Ureter (tissue), 1 donor: ENCODE data around the gene MUC5AC. TPM values are rescaled to one million over a fixed set of nuclear protein-coding genes. Genes with fewer than 3 reads are reported as not detected.
"Not testable (repeated sequence)": the region's sequence is repeated elsewhere in the genome, so short reads cannot be mapped to it uniquely, and the experiment has no call there.

Source experiments
- DNase-seq: peaks from one replicate; pipeline ENCODE4 v3.0.0-alpha.2; 2020; ENCODE audit warnings: low spot score
- total RNA-seq: library from RNA; stranded (reverse); gene quantifications from one replicate; pipeline ENCODE4 v1.2.4, GENCODE V29; 2023
- donor health status: DM: yes; HTN: yes; CAD: no.

The MUC5AC gene
- total RNA-seq, 1 donor from 2014 or later, result not detected

DNA sequence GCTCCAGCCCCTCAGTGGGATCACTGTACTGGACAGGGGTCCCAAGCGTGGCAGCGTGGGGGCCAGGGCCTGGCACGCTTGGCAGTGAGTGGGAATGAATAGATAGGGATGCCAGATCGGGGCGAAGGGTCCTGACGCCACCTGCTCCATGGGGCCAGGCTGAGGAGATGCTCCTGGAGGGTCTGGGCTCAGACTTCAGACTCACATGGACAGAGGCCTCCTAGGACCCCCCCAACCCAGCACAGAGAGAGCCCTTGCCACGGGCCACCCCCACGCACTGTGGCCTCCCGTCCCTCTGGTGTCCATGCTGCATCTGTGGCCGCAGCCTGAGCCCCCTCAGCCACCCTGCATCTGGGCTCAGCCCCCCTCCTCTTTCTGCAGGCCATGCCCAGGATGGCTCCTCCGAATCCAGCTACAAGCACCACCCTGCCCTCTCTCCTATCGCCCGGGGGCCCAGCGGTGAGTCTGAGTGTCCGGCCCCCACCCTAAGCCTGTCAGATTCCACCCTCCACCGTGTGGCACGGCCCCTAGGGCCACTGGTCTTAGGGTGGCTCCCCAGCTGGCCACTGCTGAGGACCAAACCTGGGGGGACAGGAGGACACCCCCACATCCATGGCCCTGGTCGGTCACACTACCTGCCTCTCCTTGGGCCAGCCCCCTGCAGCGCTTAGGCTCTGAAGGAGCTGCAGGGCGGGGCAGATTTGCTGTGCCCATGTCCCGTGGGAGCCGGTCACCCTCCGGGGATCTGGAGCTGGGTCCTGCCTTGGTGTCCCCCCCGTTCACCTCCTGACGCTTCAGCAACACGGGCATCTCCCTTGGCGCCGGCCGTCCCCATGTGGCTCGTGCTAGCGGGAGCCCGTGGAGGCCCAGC is 2.7 kb downstream of the MUC5AC start:
- no peak for DNase-seq

GRCh38 chr11:1161410-1162137 is 3.8 kb downstream of the MUC5AC start:
- DNase-seq, result no peak

- DNase-seq, result no peak
These were observed 4.4 kb downstream of the MUC5AC start for GRCh38 chr11:1162138-1162475.

DNA sequence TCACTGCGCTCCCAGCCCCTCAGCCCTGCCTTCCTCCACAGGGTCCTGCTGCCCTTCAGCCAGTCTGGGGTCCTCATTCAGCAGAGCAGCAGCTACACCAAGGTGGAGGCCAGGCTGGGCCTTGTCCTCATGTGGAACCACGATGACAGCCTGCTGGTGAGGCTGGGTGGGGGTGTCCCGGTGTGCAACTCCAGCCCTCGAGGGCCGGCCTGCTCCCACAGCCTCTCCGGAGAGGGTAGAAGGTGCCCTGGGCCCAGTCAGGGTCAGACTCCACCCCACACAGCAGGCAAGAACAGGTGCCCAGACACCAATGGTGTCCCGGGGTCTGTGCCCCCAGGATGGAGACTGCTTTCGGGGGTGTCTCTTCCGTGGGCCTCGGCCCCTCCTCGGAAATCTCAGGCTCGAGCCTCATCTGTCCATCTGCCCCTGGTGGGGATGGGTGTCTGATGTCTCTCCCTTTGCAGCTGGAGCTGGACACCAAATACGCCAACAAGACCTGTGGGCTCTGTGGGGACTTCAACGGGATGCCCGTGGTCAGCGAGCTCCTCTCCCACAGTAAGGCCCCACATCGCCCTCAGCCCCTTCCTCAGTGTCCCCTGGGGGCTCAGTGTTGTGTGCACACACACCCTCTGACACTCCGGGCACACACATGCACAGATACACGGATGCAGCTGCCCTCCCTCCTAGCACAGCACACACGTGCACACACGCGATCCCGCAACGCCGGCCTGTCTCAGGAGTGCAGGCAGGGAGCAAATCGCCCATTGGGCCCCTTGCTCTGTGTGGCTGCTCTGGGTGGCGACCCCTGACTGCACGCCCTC is 4.9 kb downstream of the MUC5AC start:
- no peak for DNase-seq

DNA sequence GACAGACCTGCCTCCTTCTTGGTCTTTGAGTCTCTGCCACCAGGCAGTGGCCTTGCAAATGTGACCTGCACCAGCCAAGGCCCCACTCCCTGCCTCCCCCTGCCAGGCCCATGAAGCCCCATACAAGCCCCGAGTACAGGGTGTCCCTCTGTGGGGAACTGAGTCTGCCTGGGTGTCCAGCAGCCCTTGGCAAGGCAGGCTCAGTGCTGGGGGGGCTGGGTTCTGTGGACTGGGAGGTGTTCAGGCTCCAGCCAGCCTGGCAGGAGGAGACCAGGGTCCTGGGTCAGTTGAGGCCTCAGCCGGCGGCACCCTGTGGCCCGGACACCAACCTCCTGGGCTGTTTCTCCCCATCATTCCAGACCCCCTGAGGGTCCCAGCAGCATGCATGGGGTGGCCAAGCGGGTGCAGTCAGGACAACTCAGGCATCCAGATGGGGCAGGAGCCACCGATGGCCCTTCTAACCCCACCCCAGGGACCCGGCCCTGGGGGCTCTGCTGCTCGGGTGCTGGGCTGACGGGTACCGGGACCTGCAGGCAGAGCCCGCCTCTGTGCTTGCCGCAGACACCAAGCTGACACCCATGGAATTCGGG is 5.7 kb downstream of the MUC5AC start:
- DNase-seq, result no peak

DNA sequence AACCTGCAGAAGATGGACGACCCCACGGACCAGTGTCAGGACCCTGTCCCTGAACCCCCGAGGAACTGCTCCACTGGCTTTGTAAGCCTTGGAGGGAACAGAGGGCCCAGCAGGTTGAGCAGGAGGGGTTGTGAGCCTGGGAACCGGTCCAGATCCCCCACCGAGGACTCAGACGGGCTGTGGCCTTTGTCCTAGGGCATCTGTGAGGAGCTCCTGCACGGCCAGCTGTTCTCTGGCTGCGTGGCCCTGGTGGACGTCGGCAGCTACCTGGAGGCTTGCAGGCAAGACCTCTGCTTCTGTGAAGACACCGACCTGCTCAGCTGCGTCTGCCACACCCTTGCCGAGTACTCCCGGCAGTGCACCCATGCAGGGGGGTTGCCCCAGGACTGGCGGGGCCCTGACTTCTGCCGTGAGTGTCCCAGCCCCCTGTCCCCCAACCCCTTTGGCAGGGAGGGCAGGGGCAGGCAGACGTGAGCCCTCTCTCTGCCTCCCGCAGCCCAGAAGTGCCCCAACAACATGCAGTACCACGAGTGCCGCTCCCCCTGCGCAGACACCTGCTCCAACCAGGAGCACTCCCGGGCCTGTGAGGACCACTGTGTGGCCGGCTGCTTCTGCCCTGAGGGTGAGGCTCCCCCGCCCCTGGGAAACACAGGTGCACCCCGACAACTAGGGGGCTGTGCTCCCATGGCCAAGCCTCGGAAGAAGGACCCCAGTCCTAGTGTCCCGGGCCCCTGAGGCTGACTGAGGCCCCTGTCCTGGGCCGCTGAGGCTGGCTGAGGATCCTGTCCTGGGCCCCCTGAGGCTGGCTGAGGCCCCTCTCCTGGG is 6.4 kb downstream of the MUC5AC start:
- DNase-seq, result no peak

DNA sequence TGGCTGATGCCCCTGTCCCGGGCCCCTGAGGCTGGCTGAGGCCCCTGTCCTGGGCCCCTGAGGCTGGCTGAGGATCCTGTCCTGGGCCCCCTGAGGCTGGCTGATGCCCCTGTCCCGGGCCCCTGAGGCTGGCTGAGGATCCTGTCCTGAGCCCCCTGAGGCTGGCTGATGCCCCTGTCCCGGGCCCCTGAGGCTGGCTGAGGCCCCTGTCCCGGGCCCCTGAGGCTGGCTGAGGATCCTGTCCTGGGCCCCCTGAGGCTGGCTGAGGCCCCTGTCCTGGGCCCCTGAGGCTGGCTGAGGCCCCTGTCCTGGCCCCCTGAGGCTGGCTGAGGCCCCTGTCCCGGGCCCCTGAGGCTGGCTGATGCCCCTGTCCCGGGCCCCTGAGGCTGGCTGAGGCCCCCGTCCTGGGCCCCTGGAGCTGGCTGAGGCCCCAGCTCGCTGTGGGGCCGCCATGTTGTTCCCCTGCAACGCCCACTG is 7.1 kb downstream of the MUC5AC start:
- not testable (repeated sequence) for DNase-seq

- no peak for DNase-seq
These were observed 7.7 kb downstream of the MUC5AC start for GRCh38 chr11:1165256-1166041.

- no peak for DNase-seq
These were observed 9.5 kb downstream of the MUC5AC start for GRCh38 chr11:1167256-1167655.

GRCh38 chr11:1167751-1168231 is 10.0 kb downstream of the MUC5AC start:
- no peak for DNase-seq

- no peak for DNase-seq
These were observed 10.5 kb downstream of the MUC5AC start for GRCh38 chr11:1168256-1168655.

- no peak for DNase-seq
These were observed 11.0 kb downstream of the MUC5AC start for GRCh38 chr11:1168721-1169161.

DNA sequence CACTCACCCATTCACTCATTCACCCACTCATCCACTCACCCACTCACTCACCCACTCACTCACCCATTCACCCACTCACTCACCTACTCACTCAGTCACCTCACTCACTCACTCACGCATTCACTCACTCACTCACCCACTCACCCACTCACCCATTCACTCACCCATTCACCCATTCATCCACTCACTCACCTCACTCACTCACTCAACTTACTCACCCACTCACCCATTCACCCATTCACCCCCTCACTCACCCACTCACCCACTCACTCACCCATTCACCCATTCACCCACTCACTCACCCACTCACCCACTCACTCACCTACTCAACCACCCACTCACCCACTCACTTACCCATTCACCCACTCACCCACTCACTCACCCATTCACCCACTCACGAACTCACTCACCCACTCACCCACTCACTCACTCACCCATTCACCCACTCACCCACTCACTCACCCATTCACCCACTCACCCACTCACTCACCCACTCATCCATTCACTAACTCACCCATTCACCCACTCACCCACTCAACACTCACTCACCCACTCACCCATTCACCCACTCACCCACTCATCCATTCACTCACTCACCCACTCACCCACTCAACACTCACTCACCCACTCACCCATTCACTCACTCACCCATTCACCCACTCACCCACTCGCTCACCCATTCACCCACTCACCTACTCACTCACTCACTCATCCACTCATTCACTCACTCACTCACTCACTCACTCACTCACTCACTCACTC is 13.7 kb downstream of the MUC5AC start:
- no peak for DNase-seq

GRCh38 chr11:1171985-1172728 is 14.4 kb downstream of the MUC5AC start:
- no peak for DNase-seq

DNA sequence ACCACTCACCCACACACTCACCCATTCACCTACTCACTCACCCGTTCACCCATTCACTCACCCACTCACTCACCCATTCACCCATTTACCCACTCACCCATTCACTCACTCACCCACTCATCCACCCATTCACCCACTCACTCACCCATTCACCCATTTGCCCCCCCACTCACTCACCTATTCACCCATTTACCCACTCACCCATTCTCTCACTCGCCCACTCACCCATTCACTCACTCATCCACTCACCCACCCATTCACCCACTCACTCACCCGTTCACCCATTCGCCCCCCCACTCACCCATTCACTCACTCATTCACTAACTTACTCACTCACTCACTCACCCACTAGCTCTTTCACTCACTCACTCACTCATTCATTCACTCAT is 15.0 kb downstream of the MUC5AC start:
- no peak for DNase-seq

DNA sequence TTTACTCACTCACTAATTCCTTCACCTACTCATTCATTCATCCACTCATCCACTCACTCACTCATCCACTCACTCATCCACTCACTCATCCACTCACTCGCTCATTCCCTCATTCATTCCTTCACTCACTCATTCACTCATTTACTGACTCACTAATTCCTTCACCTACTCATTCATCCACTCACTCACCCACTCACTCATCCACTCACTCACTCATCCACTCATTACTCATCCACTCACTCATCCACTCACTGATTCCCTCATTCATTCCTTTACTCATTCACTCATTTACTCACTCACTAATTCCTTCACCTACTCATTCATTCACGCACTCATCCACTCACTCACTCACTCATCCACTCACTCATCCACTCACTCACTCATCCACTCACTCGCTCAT is 15.6 kb downstream of the MUC5AC start:
- not testable (repeated sequence) for DNase-seq

DNA sequence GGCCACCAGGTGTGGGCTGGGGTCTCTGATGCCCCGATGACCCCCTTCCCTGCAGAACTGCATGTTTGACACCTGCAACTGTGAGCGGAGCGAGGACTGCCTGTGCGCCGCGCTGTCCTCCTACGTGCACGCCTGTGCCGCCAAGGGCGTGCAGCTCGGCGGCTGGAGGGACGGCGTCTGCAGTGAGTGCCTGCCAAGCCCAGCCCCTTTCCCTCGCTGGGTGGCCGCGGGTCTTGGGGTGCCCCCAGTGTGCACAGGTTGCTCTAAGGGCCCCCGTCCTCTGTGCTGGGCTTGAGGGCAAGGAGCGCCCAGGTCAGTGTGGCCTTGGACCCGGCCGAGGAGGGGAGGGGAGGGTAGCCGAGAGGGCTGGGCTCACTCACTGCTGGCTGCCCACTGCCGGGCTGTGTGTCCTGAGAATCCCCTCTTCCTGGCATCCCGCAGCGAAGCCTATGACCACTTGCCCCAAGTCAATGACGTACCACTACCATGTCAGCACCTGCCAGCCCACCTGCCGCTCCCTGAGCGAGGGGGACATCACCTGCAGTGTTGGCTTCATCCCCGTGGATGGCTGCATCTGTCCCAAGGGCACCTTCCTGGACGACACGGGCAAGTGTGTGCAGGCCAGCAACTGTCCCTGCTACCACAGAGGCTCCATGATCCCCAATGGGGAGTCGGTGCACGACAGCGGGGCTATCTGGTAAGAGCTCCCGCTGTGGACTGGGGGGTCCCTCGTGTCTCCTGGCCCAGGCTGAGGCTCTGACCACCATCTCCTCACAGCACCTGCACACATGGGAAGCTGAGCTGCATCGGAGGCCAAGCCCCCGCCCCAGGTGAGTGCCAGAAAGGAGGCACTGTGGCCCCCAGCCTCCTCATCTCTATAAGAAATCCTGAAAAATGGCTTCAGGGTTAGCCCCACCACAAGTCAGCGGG is 17.0 kb downstream of the MUC5AC start:
- no peak for DNase-seq
